ENCODE measurements around the gene AR. TPM values are rescaled to one million over a fixed set of nuclear protein-coding genes. Genes with fewer than 3 reads are reported as not detected.

Gene AR
- total RNA-seq, 1 experiment from 2014 or later = 0.05 TPM

- Histone ChIP-seq H3K36me3 (ENCODE audit: control insufficient read depth, insufficient read depth, low read length) (no peaks in the 10 kb centered on the region), H3K9me3 (ENCODE audit: control insufficient read depth, insufficient read depth, low read depth, low read length) (no peaks in the 10 kb centered on the region), H3K4me1 (ENCODE audit: control insufficient read depth, insufficient read depth, low read length) (no peaks in the 10 kb centered on the region), H3K27me3 (ENCODE audit: control insufficient read depth, insufficient read depth, low read length) (no peaks in the 10 kb centered on the region), H3K27ac (ENCODE audit: low read length) (no peak overlapping the region), H3K4me3 (ENCODE audit: low read depth in 2 of 2, low read length in 2 of 2) (no peak overlapping the region)
- ChIA-PET POLR2A (no interaction called here), CTCF (no interaction called here)
- DNase-seq (ENCODE audit: low read depth, low spot score) = no peak
- in situ Hi-C loops (cut with HindIII; ENCODE audit: low pct_unique_long_range_greater_than_20kb, low sequenced_read_pairs) (no loop called here), intact Hi-C loops (cut with micrococcal nuclease; ENCODE audit: unreplicated experiment) (no loop called here)
- BruUV-seq (replicated peaks) = no TSS peak
- TF ChIP-seq REST (IDR thresholded peaks at IDR 0.05; ENCODE audit: insufficient read depth in 1 of 2, low read depth in 2 of 2, low read length in 1 of 2) (no peak), SIN3A (IDR thresholded peaks at IDR 0.05; ENCODE audit: borderline replicate concordance, insufficient read depth, low read depth, low read length) (no peak), CTCF (IDR thresholded peaks at IDR 0.05) (no peak), POLR2AphosphoS5 (IDR thresholded peaks at IDR 0.05; ENCODE audit: low read depth, low read length) (no peak), TCF7L2 (IDR thresholded peaks at IDR 0.05; ENCODE audit: low read depth, low read length) (no peak)
- no peak for ATAC-seq
Measured at GRCh38 chrX:67648361-67648760, 104.5 kb downstream of the AR start.

GRCh38 chrX:67651437-67652142 lies 107.8 kb downstream of the AR start:
- no peak for TF ChIP-seq REST (IDR thresholded peaks at IDR 0.05; ENCODE audit: insufficient read depth in 1 of 2, low read depth in 2 of 2, low read length in 1 of 2)
- no peak for TF ChIP-seq TCF7L2 (IDR thresholded peaks at IDR 0.05; ENCODE audit: low read depth, low read length)
- no peak for TF ChIP-seq POLR2AphosphoS5 (IDR thresholded peaks at IDR 0.05; ENCODE audit: low read depth, low read length)
- no peak for TF ChIP-seq CTCF (IDR thresholded peaks at IDR 0.05)
- no peak for TF ChIP-seq SIN3A (IDR thresholded peaks at IDR 0.05; ENCODE audit: borderline replicate concordance, insufficient read depth, low read depth, low read length)
- in situ Hi-C loops (cut with HindIII; ENCODE audit: low pct_unique_long_range_greater_than_20kb, low sequenced_read_pairs) (no loop called here), intact Hi-C loops (cut with micrococcal nuclease; ENCODE audit: unreplicated experiment) (no loop called here)
- ATAC-seq = no peak
- ChIA-PET CTCF (no interaction called here), POLR2A (no interaction called here)
- DNase-seq (ENCODE audit: low read depth, low spot score) = no peak
- Histone ChIP-seq H3K4me3 (ENCODE audit: low read depth in 2 of 2, low read length in 2 of 2) (no peak overlapping the region), H3K4me1 (ENCODE audit: control insufficient read depth, insufficient read depth, low read length) (no peaks in the 10 kb centered on the region), H3K27me3 (ENCODE audit: control insufficient read depth, insufficient read depth, low read length) (no peaks in the 10 kb centered on the region), H3K9me3 (ENCODE audit: control insufficient read depth, insufficient read depth, low read depth, low read length) (no peaks in the 10 kb centered on the region), H3K27ac (ENCODE audit: low read length) (no peak overlapping the region), H3K36me3 (ENCODE audit: control insufficient read depth, insufficient read depth, low read length) (no peaks in the 10 kb centered on the region)
- BruUV-seq (replicated peaks) = no TSS peak

All from Panc1 (cell line).